Osteoblast (primary cell): ENCODE data around the gene OIT3. TPM values are rescaled to one million over a fixed set of nuclear protein-coding genes. Genes with fewer than 3 reads are reported as not detected.
A peak's percentile ranks its signal among the peaks of the same experiment; 100 is the strongest.

Experiments
- DNase-seq: peaks from one replicate; pipeline ENCODE4 v3.0.0; 2011; ENCODE audit warnings: low spot score, mixed read lengths; ENCODE audit not compliant: insufficient read length; ENCODE audit errors: missing footprints
- H2AFZ ChIP-seq: 2 replicates; pipeline ENCODE4 v1.6.0; 2011; ENCODE audit warnings: mild to moderate bottlenecking, low read length
- H3K27ac ChIP-seq: 2 replicates; pipeline ENCODE4 v1.5.1; 2011; ENCODE audit warnings: mild to moderate bottlenecking, low read depth, low read length, moderate library complexity
- H3K27me3 ChIP-seq: 2 replicates; pipeline ENCODE4 v1.6.0; 2012; ENCODE audit warnings: mild to moderate bottlenecking, control low read depth, inconsistent platforms, low read length, moderate library complexity; ENCODE audit not compliant: insufficient read depth
- H3K36me3 ChIP-seq: 2 replicates; pipeline ENCODE4 v1.5.1; 2011; ENCODE audit warnings: mild to moderate bottlenecking, low read length, control low read depth, moderate library complexity; ENCODE audit not compliant: insufficient read depth
- H3K4me1 ChIP-seq: 2 replicates; pipeline ENCODE4 v1.5.1; 2011; ENCODE audit warnings: mild to moderate bottlenecking, low read length, control low read depth, moderate library complexity; ENCODE audit not compliant: insufficient read depth
- H3K4me2 ChIP-seq: 2 replicates; pipeline ENCODE4 v1.6.0; 2011; ENCODE audit warnings: mild to moderate bottlenecking, low read length; ENCODE audit not compliant: insufficient read depth
- H3K4me3 ChIP-seq: fragments of 200-600 bp; sonication (generic); 3 replicates; pipeline ENCODE4 v1.5.1; 2012; ENCODE audit warnings: mild to moderate bottlenecking, low read length, inconsistent platforms; ENCODE audit not compliant: insufficient read depth
- H3K79me2 ChIP-seq: 2 replicates; pipeline ENCODE4 v1.6.0; 2012; ENCODE audit warnings: mild to moderate bottlenecking, low read length, control low read depth, inconsistent platforms; ENCODE audit not compliant: insufficient read depth
- H3K9me3 ChIP-seq: 2 replicates; pipeline ENCODE4 v1.5.1; 2011; ENCODE audit warnings: low read depth, low read length, control low read depth
- H4K20me1 ChIP-seq: 2 replicates; pipeline ENCODE4 v1.6.0; 2012; ENCODE audit warnings: mild to moderate bottlenecking, low read length, control low read depth; ENCODE audit not compliant: insufficient read depth
- total RNA-seq: library from RNA; depleted of rRNA; stranded (reverse); fragments of >200 nt; gene quantifications from 2 replicates; pipeline ENCODE4 v1.2.3, GENCODE V29; 2012
- TF ChIP-seq, protein P1 (sequence below): IDR thresholded peaks from 2 replicates; pipeline ENCODE4 v1.5.1; 2011; ENCODE audit warnings: mild to moderate bottlenecking, low read depth, low read length, moderate library complexity; ENCODE audit errors: extremely low read depth

Gene OIT3
- total RNA-seq, 1 donor = under 0.01 TPM

DNA sequence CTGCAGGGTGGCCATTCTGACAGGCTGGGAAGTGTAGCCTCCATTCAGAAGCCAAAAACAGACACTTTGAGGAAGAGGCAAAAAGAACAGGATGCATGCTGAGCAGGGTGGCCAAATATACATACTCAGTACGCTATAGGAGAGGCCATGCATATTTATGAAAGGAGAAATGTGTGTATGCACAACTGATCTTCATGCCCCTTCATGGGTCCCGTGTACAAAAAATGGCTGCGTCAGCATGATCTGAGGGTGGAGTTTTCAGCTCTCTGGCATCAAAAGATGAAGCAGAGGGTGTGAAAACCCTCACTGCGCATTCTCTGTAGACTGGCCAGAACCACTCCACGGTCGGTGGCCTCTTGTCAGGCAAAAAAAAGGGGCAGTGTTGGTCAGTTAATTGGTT is 35.5 kb upstream of the OIT3 start:
- H4K20me1 ChIP-seq = no peaks in the 10 kb centered on the region
- no peak for DNase-seq
- H3K4me3 ChIP-seq = no peak overlapping the region
- no peaks in the 10 kb centered on the region for H3K79me2 ChIP-seq
- H3K4me2 ChIP-seq = no peak overlapping the region
- H3K27me3 ChIP-seq = no peaks in the 10 kb centered on the region
- H3K4me1 ChIP-seq = no peaks in the 10 kb centered on the region
- no peak overlapping the region for H2AFZ ChIP-seq
- H3K9me3 ChIP-seq = no peaks in the 10 kb centered on the region
- H3K27ac ChIP-seq = no peak overlapping the region
- TF ChIP-seq, protein P1, sequence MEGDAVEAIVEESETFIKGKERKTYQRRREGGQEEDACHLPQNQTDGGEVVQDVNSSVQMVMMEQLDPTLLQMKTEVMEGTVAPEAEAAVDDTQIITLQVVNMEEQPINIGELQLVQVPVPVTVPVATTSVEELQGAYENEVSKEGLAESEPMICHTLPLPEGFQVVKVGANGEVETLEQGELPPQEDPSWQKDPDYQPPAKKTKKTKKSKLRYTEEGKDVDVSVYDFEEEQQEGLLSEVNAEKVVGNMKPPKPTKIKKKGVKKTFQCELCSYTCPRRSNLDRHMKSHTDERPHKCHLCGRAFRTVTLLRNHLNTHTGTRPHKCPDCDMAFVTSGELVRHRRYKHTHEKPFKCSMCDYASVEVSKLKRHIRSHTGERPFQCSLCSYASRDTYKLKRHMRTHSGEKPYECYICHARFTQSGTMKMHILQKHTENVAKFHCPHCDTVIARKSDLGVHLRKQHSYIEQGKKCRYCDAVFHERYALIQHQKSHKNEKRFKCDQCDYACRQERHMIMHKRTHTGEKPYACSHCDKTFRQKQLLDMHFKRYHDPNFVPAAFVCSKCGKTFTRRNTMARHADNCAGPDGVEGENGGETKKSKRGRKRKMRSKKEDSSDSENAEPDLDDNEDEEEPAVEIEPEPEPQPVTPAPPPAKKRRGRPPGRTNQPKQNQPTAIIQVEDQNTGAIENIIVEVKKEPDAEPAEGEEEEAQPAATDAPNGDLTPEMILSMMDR = no peak
- peaks cover 17% of the 10 kb centered on the region for H3K36me3 ChIP-seq

DNA sequence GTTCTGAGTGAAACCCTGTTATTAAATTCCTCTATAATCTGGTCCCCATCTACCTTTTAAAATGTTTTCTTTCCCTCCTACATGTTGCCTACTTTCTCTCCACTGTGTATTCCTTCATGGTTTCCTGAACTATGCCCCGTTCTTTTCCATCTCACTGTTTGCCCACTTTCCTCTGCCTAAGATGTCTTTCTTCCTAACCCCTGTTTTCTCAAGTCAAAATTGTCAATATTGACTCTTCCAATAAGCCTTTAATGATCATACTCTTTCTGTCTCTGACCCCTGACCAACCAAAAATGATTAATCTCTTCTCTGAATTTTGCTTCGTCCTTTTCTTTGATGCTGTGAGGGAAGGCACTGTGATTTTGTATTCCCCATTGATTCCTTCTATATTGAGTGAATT is 30.6 kb upstream of the OIT3 start:
- H3K9me3 ChIP-seq = no peaks in the 10 kb centered on the region
- H3K27me3 ChIP-seq = no peaks in the 10 kb centered on the region
- TF ChIP-seq, protein P1 = no peak
- no peaks in the 10 kb centered on the region for H3K79me2 ChIP-seq
- H3K4me2 ChIP-seq = no peak overlapping the region
- H2AFZ ChIP-seq = no peak overlapping the region
- H3K4me1 ChIP-seq = no peaks in the 10 kb centered on the region
- no peak overlapping the region for H3K4me3 ChIP-seq
- peaks cover 20% of the 10 kb centered on the region for H3K36me3 ChIP-seq
- no peak overlapping the region for H3K27ac ChIP-seq
- no peaks in the 10 kb centered on the region for H4K20me1 ChIP-seq
- no peak for DNase-seq

DNA sequence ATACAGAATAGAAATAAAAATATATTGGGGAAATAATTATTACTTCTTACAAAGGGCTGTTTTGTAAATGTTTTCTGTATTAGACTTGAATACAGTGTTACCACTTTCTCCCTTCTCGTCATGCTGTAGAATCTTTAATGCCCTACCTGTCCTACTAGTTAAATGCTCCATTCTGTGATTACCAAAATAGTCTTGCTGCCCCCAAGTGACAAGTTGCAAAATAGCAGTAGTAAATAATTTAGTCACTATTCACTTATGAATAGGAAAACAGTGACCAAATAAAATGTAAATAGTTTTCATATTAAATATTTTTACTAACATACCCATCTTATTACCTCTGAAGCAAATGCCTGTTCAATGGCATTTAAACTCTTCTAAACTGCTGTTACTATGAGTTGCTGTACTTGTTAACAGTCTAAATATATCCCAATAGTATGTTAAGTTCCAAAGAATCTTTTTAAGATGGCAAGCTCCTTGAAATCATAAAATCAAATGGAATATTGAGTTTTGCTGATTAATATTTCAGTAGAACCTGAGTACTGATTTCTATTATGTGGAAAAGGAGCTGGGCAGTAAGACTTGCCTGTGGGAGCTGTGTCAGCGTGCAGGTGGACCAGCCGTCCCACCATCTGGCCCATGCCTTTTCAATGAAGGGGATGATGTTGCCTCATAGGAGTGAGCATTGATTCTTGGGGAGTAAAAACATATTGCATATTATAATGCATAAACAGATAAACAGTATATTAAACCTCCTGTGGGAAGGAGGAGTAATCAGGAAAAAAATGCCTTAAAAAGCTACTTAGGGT is 18.1 kb upstream of the OIT3 start:
- H3K4me1 ChIP-seq = no peaks in the 10 kb centered on the region
- no peak for DNase-seq
- TF ChIP-seq, protein P1 = peak; percentile 53
- no peaks in the 10 kb centered on the region for H3K27me3 ChIP-seq
- H4K20me1 ChIP-seq = no peaks in the 10 kb centered on the region
- peaks cover 6% of the 10 kb centered on the region for H3K36me3 ChIP-seq
- no peak overlapping the region for H3K4me3 ChIP-seq
- H3K79me2 ChIP-seq = no peaks in the 10 kb centered on the region
- H3K4me2 ChIP-seq = no peak overlapping the region
- no peak overlapping the region for H2AFZ ChIP-seq
- no peaks in the 10 kb centered on the region for H3K9me3 ChIP-seq
- H3K27ac ChIP-seq = no peak overlapping the region

DNA sequence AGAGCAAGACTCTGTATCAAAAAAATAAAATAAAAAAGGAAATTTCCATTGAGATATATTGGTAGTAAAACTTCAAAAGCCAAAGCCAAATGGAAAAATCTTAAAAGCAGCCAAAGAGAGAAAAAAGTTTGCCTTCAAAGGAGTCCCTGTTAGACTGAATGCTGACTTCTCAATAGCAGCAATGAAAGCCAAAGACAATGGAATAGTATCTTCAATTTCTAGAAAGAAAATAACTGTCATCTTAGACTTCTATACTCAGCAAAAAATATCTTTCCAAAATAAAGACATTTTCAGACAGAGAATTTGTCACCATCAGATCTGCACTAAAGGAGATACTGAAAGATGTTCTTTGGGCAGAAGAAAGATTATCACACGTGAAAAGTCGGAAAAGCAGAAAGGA is 14.3 kb upstream of the OIT3 start:
- H4K20me1 ChIP-seq = no peaks in the 10 kb centered on the region
- H3K36me3 ChIP-seq = no peaks in the 10 kb centered on the region
- TF ChIP-seq, protein P1 = no peak
- H3K79me2 ChIP-seq = no peaks in the 10 kb centered on the region
- no peak overlapping the region for H3K4me3 ChIP-seq
- H3K4me1 ChIP-seq = no peaks in the 10 kb centered on the region
- H3K27me3 ChIP-seq = no peaks in the 10 kb centered on the region
- no peak overlapping the region for H2AFZ ChIP-seq
- H3K27ac ChIP-seq = no peak overlapping the region
- H3K4me2 ChIP-seq = no peak overlapping the region
- DNase-seq = no peak
- H3K9me3 ChIP-seq = no peaks in the 10 kb centered on the region
